Cerebellar nuclear complex (tissue), 1 donor: ENCODE measurements around the gene SOCS4.

Experiments
- DNase-seq, 2 experiments: peaks; one replicate each; lab custom pipeline; 2025; lab: John Stamatoyannopoulos, UW

Gene SOCS4

GRCh38 chr14:55088356-55088755 lies 61.3 kb downstream of the SOCS4 start:
- no peak for DNase-seq

- no peak for DNase-seq
Observed at GRCh38 chr14:55092341-55092740, 65.3 kb downstream of the SOCS4 start.

GRCh38 chr14:55094292-55095157 lies 67.5 kb downstream of the SOCS4 start:
- no peak for DNase-seq

GRCh38 chr14:55097881-55098560 lies 71.0 kb downstream of the SOCS4 start:
- DNase-seq = no peak

GRCh38 chr14:55098561-55098898 lies 71.5 kb downstream of the SOCS4 start:
- no peak for DNase-seq
